Measurements from ENCODE around the gene SUPT6H. TPM values are rescaled to one million over a fixed set of nuclear protein-coding genes. Genes with fewer than 3 reads are reported as not detected.
"Not testable (repeated sequence)": the region's sequence is repeated elsewhere in the genome, so short reads cannot be mapped to it uniquely, and the experiment has no call there.

Gene SUPT6H
- total RNA-seq, 1 donor from 2014 or later = 36.7 TPM

DNA sequence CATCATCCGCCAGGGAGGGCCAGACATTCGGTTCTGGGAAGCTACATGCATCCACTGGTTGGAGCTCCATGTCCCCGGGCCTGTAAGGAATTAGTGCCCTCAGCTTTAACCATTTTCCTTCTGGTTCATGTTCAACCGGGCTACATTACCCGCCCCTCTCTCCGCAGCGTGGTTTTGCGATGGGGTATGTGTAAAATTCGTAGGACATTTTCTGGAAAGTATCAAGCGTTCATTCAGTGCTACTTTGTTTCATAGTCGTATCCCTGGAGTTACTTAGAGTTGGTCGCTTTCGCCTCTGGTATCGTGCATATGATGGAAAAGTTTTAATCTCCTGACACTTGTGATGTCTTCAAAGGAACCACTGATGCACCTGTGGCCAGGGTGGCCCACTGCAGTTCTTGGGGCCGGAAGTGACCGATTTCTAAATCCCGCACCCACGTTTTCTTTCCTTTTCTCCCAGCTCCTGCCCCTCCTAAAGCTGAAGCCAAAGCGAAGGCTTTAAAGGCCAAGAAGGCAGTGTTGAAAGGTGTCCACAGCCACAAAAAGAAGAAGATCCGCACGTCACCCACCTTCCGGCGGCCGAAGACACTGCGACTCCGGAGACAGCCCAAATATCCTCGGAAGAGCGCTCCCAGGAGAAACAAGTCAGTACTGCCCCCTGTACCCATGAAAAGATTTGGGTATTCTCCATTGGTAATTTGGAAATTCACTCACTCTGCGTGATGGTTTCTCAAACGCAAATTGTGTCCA lies 58.4 kb downstream of the SUPT6H start:
- Histone ChIP-seq H3K27me3 (ENCODE audit: control insufficient read depth, insufficient read depth, low read length) (no peaks in the 10 kb centered on the region), H3K4me3 (ENCODE audit: low read depth, low read length) (peak overlapping the region; percentile 80), H3K36me3 (ENCODE audit: control insufficient read depth, insufficient read depth, low read length) (peaks cover 5% of the 10 kb centered on the region)
- no peak for TF ChIP-seq CTCF (IDR thresholded peaks at IDR 0.05; ENCODE audit: insufficient read depth, low read length, poor library complexity, severe bottlenecking)
- DNase-seq (ENCODE audit: low read depth) = no peak

GRCh38 chr17:28720997-28721329 lies 59.0 kb downstream of the SUPT6H start:
- not testable (repeated sequence) for H3K27me3 ChIP-seq (ENCODE audit: control insufficient read depth, insufficient read depth, low read length); DNase-seq (ENCODE audit: low read depth); H3K36me3 ChIP-seq (ENCODE audit: control insufficient read depth, insufficient read depth, low read length)
- H3K4me3 ChIP-seq (ENCODE audit: low read depth, low read length) = peak overlapping the region; percentile 80

DNA sequence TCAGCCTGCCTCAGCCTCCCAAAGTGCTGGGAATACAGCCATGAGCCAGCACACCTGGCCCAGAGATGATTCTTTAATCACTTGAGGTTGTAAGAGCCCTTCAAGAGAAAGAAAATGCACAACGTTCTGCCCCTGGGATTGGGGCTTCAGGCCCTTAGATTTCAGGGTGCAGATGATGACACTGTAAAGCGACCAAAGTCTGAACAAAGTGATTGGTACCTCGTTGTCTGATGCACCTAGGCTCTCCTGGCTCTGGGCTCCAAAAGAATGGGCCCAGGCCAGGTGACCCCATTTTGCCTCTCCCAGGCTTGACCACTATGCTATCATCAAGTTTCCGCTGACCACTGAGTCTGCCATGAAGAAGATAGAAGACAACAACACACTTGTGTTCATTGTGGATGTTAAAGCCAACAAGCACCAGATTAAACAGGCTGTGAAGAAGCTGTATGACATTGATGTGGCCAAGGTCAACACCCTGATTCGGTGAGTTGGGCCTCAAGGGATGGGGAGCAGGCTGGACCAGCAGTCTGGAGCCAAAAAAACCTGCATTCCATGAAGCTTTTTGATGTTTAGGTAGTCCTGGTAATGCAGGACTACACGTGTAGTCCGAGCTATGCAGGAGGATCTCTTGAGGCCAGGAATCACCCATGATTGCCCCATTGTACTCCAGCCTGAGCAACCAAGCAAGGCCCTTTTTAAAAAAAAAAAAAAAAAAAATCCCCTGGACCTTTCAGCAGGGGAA lies 60.6 kb downstream of the SUPT6H start:
- DNase-seq (ENCODE audit: low read depth) = no peak
- H3K36me3 ChIP-seq (ENCODE audit: control insufficient read depth, insufficient read depth, low read length) = peaks cover 4% of the 10 kb centered on the region
- no peaks in the 10 kb centered on the region for H3K27me3 ChIP-seq (ENCODE audit: control insufficient read depth, insufficient read depth, low read length)
- TF ChIP-seq CTCF (IDR thresholded peaks at IDR 0.05; ENCODE audit: insufficient read depth, low read length, poor library complexity, severe bottlenecking) = no peak
- H3K4me3 ChIP-seq (ENCODE audit: low read depth, low read length) = no peak overlapping the region

DNA sequence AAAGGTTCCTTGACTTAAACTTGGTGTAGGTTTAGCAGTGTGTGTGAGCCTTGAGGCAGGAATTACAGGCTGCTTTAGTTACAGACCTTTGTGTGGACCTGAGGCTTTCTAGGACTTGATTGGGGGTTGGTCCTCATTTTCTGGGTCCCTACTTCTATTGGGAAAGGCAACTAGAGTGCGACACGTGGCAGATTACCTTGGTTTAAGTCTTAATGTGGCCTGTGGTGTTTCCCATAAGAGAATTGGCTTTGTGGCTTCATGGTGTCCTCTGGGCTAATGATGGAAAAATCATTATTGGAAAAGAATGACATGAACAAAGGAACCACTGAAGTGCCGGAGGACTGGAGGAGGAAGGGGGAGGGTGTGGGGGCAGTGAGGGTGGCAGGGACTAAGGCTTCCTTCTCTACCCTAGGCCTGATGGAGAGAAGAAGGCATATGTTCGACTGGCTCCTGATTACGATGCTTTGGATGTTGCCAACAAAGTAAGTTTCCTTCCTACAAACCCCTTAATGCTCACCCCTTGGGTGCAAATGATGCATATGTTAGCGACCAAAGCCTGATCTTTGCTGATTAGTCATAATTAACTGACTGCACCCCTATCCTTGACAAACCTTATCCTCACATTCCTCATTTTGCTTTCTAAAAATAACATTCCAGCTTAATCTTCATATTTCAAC lies 61.3 kb downstream of the SUPT6H start:
- H3K4me3 ChIP-seq (ENCODE audit: low read depth, low read length) = no peak overlapping the region
- peaks cover 4% of the 10 kb centered on the region for H3K36me3 ChIP-seq (ENCODE audit: control insufficient read depth, insufficient read depth, low read length)
- H3K27me3 ChIP-seq (ENCODE audit: control insufficient read depth, insufficient read depth, low read length) = no peaks in the 10 kb centered on the region
- DNase-seq (ENCODE audit: low read depth) = no peak
- TF ChIP-seq CTCF (IDR thresholded peaks at IDR 0.05; ENCODE audit: insufficient read depth, low read length, poor library complexity, severe bottlenecking) = no peak

GRCh38 chr17:28723836-28724499 lies 62.0 kb downstream of the SUPT6H start:
- not testable (repeated sequence) for H3K4me3 ChIP-seq (ENCODE audit: low read depth, low read length); DNase-seq (ENCODE audit: low read depth); H3K27me3 ChIP-seq (ENCODE audit: control insufficient read depth, insufficient read depth, low read length); H3K36me3 ChIP-seq (ENCODE audit: control insufficient read depth, insufficient read depth, low read length)

DNA sequence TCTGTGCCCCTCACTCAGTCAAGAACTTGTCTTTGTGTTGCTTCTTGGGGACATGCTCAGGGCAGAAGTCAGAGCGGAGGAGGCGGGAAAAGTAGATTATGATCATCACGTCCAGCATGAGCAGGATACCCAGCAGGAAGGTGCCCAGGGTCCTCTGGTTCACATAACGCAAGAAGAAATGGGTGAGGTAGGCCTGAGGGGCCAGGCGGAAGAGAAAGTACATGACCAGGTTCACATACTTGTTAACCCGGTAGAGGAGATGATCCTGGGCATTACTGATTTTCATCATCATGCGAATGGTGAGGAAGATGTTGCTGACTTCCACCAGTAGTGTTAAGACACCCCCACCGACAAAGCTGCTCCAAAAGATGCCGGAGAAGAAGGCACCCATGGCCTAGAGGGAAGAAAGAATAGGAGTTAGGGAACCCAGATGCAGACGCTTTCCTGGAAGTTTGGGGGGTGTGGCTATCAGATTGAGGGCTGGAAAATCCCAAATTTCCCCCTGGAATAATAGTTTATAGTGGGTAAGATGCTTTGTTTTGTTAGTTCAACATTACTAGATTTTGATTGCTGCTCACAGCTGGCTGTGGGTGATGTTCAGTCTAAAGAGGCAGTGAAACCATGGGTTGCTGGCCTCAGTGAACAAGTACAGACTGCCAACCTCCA lies 62.6 kb downstream of the SUPT6H start:
- DNase-seq (ENCODE audit: low read depth) = no peak
- H3K27me3 ChIP-seq (ENCODE audit: control insufficient read depth, insufficient read depth, low read length) = no peaks in the 10 kb centered on the region
- no peak overlapping the region for H3K4me3 ChIP-seq (ENCODE audit: low read depth, low read length)
- no peak for TF ChIP-seq CTCF (IDR thresholded peaks at IDR 0.05; ENCODE audit: insufficient read depth, low read length, poor library complexity, severe bottlenecking)
- H3K36me3 ChIP-seq (ENCODE audit: control insufficient read depth, insufficient read depth, low read length) = peaks cover 4% of the 10 kb centered on the region
